CD4-positive, alpha-beta T cell (primary cell): ENCODE measurements around the gene RPGR. TPM values are rescaled to one million over a fixed set of nuclear protein-coding genes. Genes with fewer than 3 reads are reported as not detected.

Experiments
- ATAC-seq: fragments of 200-7000 bp; cut with Tn5 transposase; one replicate; pipeline ENCODE4 v1.10.0; 2022; ENCODE audit warnings: mild to moderate bottlenecking; ENCODE audit not compliant: poor library complexity
- CTCF ChIA-PET: fragments of 350-600 bp; sonication (Branson Sonifier 250); formaldehyde crosslinking; loops from one replicate; lab custom pipeline; 2021; ENCODE audit warnings: antibody characterized with exemption, inconsistent platforms; lab: Charles Lee
- POLR2A ChIA-PET: fragments of 350-600 bp; sonication (Branson Sonifier 250); formaldehyde crosslinking; loops from one replicate; lab custom pipeline; 2021; ENCODE audit warnings: antibody characterized with exemption, inconsistent platforms; lab: Charles Lee
- DNase-seq, 14 experiments: peaks; one replicate each; pipeline ENCODE4 v3.0.0-alpha.2; 2013 to 2020; ENCODE audit warnings: mixed read lengths in 2 of 14
- H3K27ac ChIP-seq, 2 donors: one replicate each; pipeline versions ENCODE4 v1.5.1 to v1.7.0; 2013; ENCODE audit warnings: low read length in 2 of 2, low read depth in 1 of 2, mild to moderate bottlenecking in 1 of 2
- H3K27me3 ChIP-seq, 2 experiments: 1 replicate in 1 of 2; 2 replicates in 1 of 2; pipeline versions ENCODE4 v1.6.1 to v1.7.0; 2013; ENCODE audit warnings: low read length in 2 of 2, control low read depth in 1 of 2, mild to moderate bottlenecking in 1 of 2, moderate library complexity in 1 of 2; ENCODE audit not compliant: insufficient read depth in 2 of 2, control insufficient read depth in 1 of 2
- H3K36me3 ChIP-seq: one replicate; pipeline ENCODE4 v1.6.1; 2013; ENCODE audit warnings: low read length, control low read depth; ENCODE audit not compliant: insufficient read depth
- H3K4me1 ChIP-seq: one replicate; pipeline ENCODE4 v1.6.1; 2013; ENCODE audit warnings: low read length, control low read depth; ENCODE audit not compliant: insufficient read depth
- H3K4me3 ChIP-seq: one replicate; pipeline ENCODE4 v1.5.1; 2013; ENCODE audit warnings: mild to moderate bottlenecking, low read length, moderate library complexity
- H3K9me3 ChIP-seq, 2 experiments: 1 replicate in 1 of 2; 2 replicates in 1 of 2; pipeline versions ENCODE4 v1.6.1 to v1.7.0; 2013; ENCODE audit warnings: low read length in 2 of 2, mild to moderate bottlenecking in 2 of 2, control low read depth in 1 of 2, moderate library complexity in 1 of 2; ENCODE audit not compliant: control insufficient read depth in 1 of 2, insufficient read depth in 1 of 2
- H3K27ac Mint-ChIP-seq: one replicate; pipeline ENCODE4 v1.8.0; 2020; ENCODE audit warnings: mixed read lengths
- H3K27me3 Mint-ChIP-seq: one replicate; pipeline ENCODE4 v1.8.0; 2021; ENCODE audit warnings: mixed read lengths
- H3K36me3 Mint-ChIP-seq: one replicate; pipeline ENCODE4 v1.8.0; 2021; ENCODE audit warnings: low read depth, mixed read lengths
- H3K4me1 Mint-ChIP-seq: one replicate; pipeline ENCODE4 v1.8.0; 2021; ENCODE audit warnings: low read depth, mixed read lengths
- H3K4me3 Mint-ChIP-seq: one replicate; pipeline ENCODE4 v1.8.0; 2020; ENCODE audit warnings: mild to moderate bottlenecking, mixed read lengths
- H3K9me3 Mint-ChIP-seq: one replicate; pipeline ENCODE4 v1.8.0; 2020; ENCODE audit warnings: mixed read lengths
- CTCF ChIP-seq: fragments of 200-600 bp; IDR thresholded peaks from one replicate; pipeline ENCODE4 v1.8.0; 2022; ENCODE audit warnings: antibody characterized with exemption, mild to moderate bottlenecking
- intact Hi-C, 2 experiments: fragments of 100-400 bp; cut with DNase I in 1 of 2; cut with micrococcal nuclease in 1 of 2; formaldehyde crosslinking; loops; one replicate each; pipeline versions ENCODE4 v1.15.1 to v1.9.0; 2023 to 2025; cut with DNase I, micrococcal nuclease
- total RNA-seq, 174 experiments: library from RNA in 2 of 174; stranded (reverse) in 2 of 174; gene quantifications; one replicate each; pipeline ENCODE4 v1.2.3 and lab custom pipeline; 2021 to 2026

The RPGR gene
- total RNA-seq, 2 experiments from 2014 or later: 17.1 to 18.2 TPM

GRCh38 chrX:38232079-38232686 lies 95.1 kb downstream of the RPGR start:
- intact Hi-C loops: no loop called here
- peaks cover 10% of the 10 kb centered on the region for H3K27me3 Mint-ChIP-seq
- Histone ChIP-seq H3K4me3 (no peak overlapping the region), H3K9me3 (no peaks in the 10 kb centered on the region), H3K36me3 (no peaks in the 10 kb centered on the region), H3K27me3 (no peaks in the 10 kb centered on the region), H3K27ac (no peak overlapping the region), H3K4me1 (no peaks in the 10 kb centered on the region)
- H3K27ac Mint-ChIP-seq: no peak overlapping the region
- ChIA-PET CTCF (no interaction called here), POLR2A (no interaction called here)
- no peaks in the 10 kb centered on the region for H3K36me3 Mint-ChIP-seq
- H3K9me3 Mint-ChIP-seq: no peaks in the 10 kb centered on the region
- no peak for TF ChIP-seq CTCF
- DNase-seq (no peak), ATAC-seq (no peak)
- no peaks in the 10 kb centered on the region for H3K4me1 Mint-ChIP-seq
- no peak overlapping the region for H3K4me3 Mint-ChIP-seq

- Mint-ChIP-seq H3K36me3 (no peaks in the 10 kb centered on the region), H3K27ac (no peak overlapping the region), H3K4me1 (no peaks in the 10 kb centered on the region), H3K9me3 (no peaks in the 10 kb centered on the region), H3K27me3 (peaks cover 40% of the 10 kb centered on the region), H3K4me3 (no peak overlapping the region)
- Histone ChIP-seq H3K4me3 (no peak overlapping the region), H3K9me3 (no peaks in the 10 kb centered on the region), H3K4me1 (peaks cover 5% of the 10 kb centered on the region), H3K36me3 (no peaks in the 10 kb centered on the region), H3K27ac (no peak overlapping the region), H3K27me3 (peaks cover under 1 to 12% of the 10 kb centered on the region in 2 experiments)
- CTCF ChIA-PET: no interaction called here
- POLR2A ChIA-PET: no interaction called here
- intact Hi-C loops: no loop called here
- no peak for DNase-seq
- ATAC-seq: no peak
- TF ChIP-seq CTCF: no peak
Observed at GRCh38 chrX:38225093-38225492, 102.2 kb downstream of the RPGR start.

GRCh38 chrX:38224160-38224559 lies 103.1 kb downstream of the RPGR start:
- Mint-ChIP-seq H3K36me3 (no peaks in the 10 kb centered on the region), H3K4me3 (no peak overlapping the region), H3K27me3 (peaks cover 44% of the 10 kb centered on the region), H3K9me3 (no peaks in the 10 kb centered on the region), H3K27ac (no peak overlapping the region), H3K4me1 (no peaks in the 10 kb centered on the region)
- ChIA-PET CTCF (no interaction called here), POLR2A (no interaction called here)
- no peak for ATAC-seq
- Histone ChIP-seq H3K4me3 (no peak overlapping the region), H3K9me3 (no peaks in the 10 kb centered on the region), H3K27me3 (peaks cover 5 to 12% of the 10 kb centered on the region in 2 experiments), H3K36me3 (no peaks in the 10 kb centered on the region), H3K4me1 (peaks cover 9% of the 10 kb centered on the region), H3K27ac (no peak overlapping the region)
- no peak for TF ChIP-seq CTCF
- intact Hi-C loops: no loop called here
- no peak for DNase-seq
